Brain microvascular endothelial cell (primary cell): Measurements from ENCODE around the gene GTF3C1.
"Not testable (repeated sequence)": the region's sequence is repeated elsewhere in the genome, so short reads cannot be mapped to it uniquely, and the experiment has no call there.

Source experiments
- DNase-seq: peaks from one replicate; pipeline ENCODE4 v3.0.0-alpha.2; 2020
- H3K27ac ChIP-seq: fragments of 250-450 bp; sonication (Bioruptor Pico); 2 replicates; pipeline ENCODE4 v1.5.1; 2020; ENCODE audit warnings: mild to moderate bottlenecking, moderate library complexity
- H3K27me3 ChIP-seq: fragments of 250-450 bp; sonication (Bioruptor Pico); replicated peaks from 2 replicates; pipeline ENCODE4 v1.5.1; 2020; ENCODE audit warnings: mild to moderate bottlenecking
- H3K36me3 ChIP-seq: fragments of 250-450 bp; sonication (Bioruptor Pico); replicated peaks from 2 replicates; pipeline ENCODE4 v1.5.1; 2020; ENCODE audit warnings: mild to moderate bottlenecking
- H3K4me3 ChIP-seq: 2 replicates; pipeline ENCODE4 v1.5.1; 2011; ENCODE audit warnings: low read depth, mild to moderate bottlenecking, control low read depth, low read length, moderate library complexity
- CTCF ChIP-seq: IDR thresholded peaks from 2 replicates; pipeline ENCODE4 v1.5.1; 2011; ENCODE audit warnings: low read depth, mild to moderate bottlenecking, moderate library complexity, low read length, control low read depth, inconsistent platforms; ENCODE audit errors: missing control alignments
- in situ Hi-C: cut with HindIII; loops from 2 replicates; pipeline ENCODE4 v1.10.0; 2017; ENCODE audit warnings: low sequenced_read_pairs, low pct_ligation_motif_present

GTF3C1 gene

GRCh38 chr16:27460663-27461482 lies 88.8 kb downstream of the GTF3C1 start:
- no peak for DNase-seq
- no peak for TF ChIP-seq CTCF
- Histone ChIP-seq H3K36me3 (peaks cover 54% of the 10 kb centered on the region), H3K27ac (no peak overlapping the region), H3K4me3 (no peak overlapping the region), H3K27me3 (no peaks in the 10 kb centered on the region)
- in situ Hi-C loops = no loop called here

DNA sequence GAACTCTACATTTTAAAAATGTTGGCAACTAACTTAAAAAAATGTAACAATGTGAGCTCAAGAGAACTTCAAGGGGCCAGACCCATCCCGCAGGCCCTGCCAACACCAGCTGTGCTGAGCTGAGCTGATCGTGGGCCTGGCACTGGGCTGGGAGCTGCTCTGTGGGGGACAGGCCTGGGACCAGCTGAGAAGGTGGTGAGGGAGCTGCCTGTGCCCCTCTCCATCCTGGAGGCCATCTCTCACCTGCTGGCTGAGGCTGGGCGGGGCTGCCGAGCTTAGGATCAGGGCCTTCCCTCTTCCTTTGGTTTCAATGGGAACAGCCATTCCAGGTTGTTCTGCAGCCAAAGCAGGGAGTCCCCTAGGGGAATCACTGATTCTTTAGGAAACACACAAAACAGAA lies 89.5 kb downstream of the GTF3C1 start:
- H3K27ac ChIP-seq = no peak overlapping the region
- no peak overlapping the region for H3K4me3 ChIP-seq
- no peaks in the 10 kb centered on the region for H3K27me3 ChIP-seq
- no peak for TF ChIP-seq CTCF
- in situ Hi-C loops = no loop called here
- peaks cover 47% of the 10 kb centered on the region for H3K36me3 ChIP-seq
- DNase-seq = no peak

DNA sequence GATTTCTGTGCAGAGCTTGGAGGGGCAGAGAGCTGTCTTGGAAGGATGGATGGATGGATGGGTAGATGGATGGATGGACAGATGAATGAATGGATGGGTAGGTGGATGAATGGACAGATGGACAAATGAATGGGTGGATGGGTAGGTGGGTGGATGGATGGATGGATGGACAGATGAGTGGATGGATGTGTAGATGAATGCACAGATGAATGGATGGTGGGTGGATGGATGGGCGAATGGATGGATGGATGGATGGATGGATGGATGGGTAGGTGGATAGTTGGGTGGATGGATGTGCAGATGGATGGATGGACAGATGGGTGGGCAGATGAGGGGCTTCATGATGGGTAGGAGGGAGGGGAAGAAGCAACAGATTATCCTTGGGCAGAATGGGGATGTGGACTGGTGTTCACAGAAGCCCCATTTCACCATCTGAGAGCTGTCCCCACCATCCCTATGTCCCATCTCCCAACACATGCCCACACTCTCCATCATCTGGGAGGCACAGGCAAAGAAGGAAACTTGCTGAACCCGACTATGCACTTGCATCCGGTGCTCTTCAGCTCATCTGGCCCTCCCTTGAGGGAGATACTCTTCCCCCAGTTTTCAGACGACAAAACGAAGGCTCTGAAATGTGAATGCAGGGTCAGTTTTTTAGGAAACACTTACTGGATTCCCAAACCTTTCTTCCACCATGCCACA lies 90.6 kb downstream of the GTF3C1 start:
- H3K4me3 ChIP-seq = no peak overlapping the region
- H3K36me3 ChIP-seq = peaks cover 38% of the 10 kb centered on the region
- H3K27ac ChIP-seq = no peak overlapping the region
- in situ Hi-C loops = no loop called here
- TF ChIP-seq CTCF = no peak
- no peak for DNase-seq
- H3K27me3 ChIP-seq = no peaks in the 10 kb centered on the region

- Histone ChIP-seq H3K36me3 (peaks cover 35% of the 10 kb centered on the region), H3K27me3 (no peaks in the 10 kb centered on the region), H3K4me3 (no peak overlapping the region), H3K27ac (no peak overlapping the region)
- no peak for TF ChIP-seq CTCF
- DNase-seq = no peak
- in situ Hi-C loops = no loop called here
Measured at GRCh38 chr16:27458258-27458657, 91.5 kb downstream of the GTF3C1 start.

- H3K27ac ChIP-seq, DNase-seq, H3K4me3 ChIP-seq, in situ Hi-C loops, H3K27me3 ChIP-seq: not testable (repeated sequence)
- H3K36me3 ChIP-seq = peaks cover 31% of the 10 kb centered on the region
Measured at GRCh38 chr16:27457605-27457900, 92.2 kb downstream of the GTF3C1 start.

- peak; percentile 43 for DNase-seq
- Histone ChIP-seq H3K4me3 (no peak overlapping the region), H3K27ac (no peak overlapping the region), H3K36me3 (peaks cover 13% of the 10 kb centered on the region), H3K27me3 (no peaks in the 10 kb centered on the region)
- in situ Hi-C loops = no loop called here
- no peak for TF ChIP-seq CTCF
Measured at GRCh38 chr16:27455700-27456099, 94.0 kb downstream of the GTF3C1 start.
